Lower leg skin (tissue), 3 donors: ENCODE measurements around the gene SATB1.

Source experiments
- POLR2A ChIP-seq, 2 donors: fragments of 450-650 bp; IDR thresholded peaks; one replicate each; pipeline ENCODE4 v1.6.1; 2016 to 2017; ENCODE audit warnings: antibody characterized with exemption in 2 of 2, mild to moderate bottlenecking in 1 of 2, moderate library complexity in 1 of 2
- TF ChIP-seq, protein P1 (sequence below), 3 donors: fragments of 450-650 bp; IDR thresholded peaks; one replicate each; pipeline ENCODE4 v1.5.1; 2016; ENCODE audit warnings: antibody characterized with exemption in 3 of 3, mild to moderate bottlenecking in 3 of 3, moderate library complexity in 2 of 3

DNA sequence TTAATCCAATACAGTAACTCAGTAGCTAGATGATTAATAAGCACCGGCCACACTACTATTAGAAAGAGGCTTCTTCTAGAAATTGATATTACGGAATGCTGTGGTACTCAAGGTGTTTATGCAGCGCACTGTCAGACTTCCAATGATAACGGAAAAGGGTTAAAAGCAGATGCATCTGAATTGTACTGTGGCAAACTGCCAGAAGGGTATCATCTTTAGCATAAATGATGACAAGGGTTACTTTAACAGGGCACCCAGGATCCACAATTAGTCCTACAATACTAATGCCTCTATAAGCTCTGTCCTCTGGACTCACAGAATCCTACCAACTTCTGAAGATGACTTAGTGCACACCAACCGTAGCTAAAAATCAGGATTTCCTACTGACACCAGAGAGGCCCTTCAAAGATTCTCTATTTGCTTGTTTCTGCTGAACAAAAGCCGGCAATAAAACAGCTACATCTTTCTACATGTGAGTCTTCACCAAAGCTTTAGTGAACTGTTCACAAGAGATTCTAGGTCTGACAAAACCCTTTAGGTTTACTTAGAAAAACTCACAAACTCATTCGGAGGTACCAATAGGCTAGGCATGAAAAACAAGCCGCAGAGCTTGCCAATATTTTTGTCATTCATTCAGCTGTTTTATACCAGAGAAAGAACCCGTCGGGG is 7.1 kb downstream of the SATB1 start:
- TF ChIP-seq, protein P1, sequence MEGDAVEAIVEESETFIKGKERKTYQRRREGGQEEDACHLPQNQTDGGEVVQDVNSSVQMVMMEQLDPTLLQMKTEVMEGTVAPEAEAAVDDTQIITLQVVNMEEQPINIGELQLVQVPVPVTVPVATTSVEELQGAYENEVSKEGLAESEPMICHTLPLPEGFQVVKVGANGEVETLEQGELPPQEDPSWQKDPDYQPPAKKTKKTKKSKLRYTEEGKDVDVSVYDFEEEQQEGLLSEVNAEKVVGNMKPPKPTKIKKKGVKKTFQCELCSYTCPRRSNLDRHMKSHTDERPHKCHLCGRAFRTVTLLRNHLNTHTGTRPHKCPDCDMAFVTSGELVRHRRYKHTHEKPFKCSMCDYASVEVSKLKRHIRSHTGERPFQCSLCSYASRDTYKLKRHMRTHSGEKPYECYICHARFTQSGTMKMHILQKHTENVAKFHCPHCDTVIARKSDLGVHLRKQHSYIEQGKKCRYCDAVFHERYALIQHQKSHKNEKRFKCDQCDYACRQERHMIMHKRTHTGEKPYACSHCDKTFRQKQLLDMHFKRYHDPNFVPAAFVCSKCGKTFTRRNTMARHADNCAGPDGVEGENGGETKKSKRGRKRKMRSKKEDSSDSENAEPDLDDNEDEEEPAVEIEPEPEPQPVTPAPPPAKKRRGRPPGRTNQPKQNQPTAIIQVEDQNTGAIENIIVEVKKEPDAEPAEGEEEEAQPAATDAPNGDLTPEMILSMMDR (IDR thresholded peaks at IDR 0.05): no peak
- no peak for TF ChIP-seq POLR2A (IDR thresholded peaks at IDR 0.05)
